Heart right ventricle (tissue), 16 donors: ENCODE data around the gene TMEM130. TPM values are rescaled to one million over a fixed set of nuclear protein-coding genes. Genes with fewer than 3 reads are reported as not detected.
A peak's percentile ranks its signal among the peaks of the same experiment; 100 is the strongest.
"Not testable (repeated sequence)": the region's sequence is repeated elsewhere in the genome, so short reads cannot be mapped to it uniquely, and the experiment has no call there.

ENCODE experiments used
- ATAC-seq, 8 donors: fragments of 200-7000 bp; cut with Tn5 transposase; one replicate each; pipeline ENCODE4 v1.9.1; 2020; ENCODE audit warnings: mild to moderate bottlenecking in 8 of 8, moderate library complexity in 8 of 8, moderate number of reproducible peaks in 1 of 8
- DNase-seq, 2 donors: peaks; one replicate each; pipeline ENCODE4 v3.0.0-alpha.2; 2020
- H3K27ac ChIP-seq, 10 donors: fragments of 200-600 bp; sonication (generic) in 2 of 10; one replicate each; pipeline versions ENCODE4 v1.5.0 to v1.8.0; 2020 to 2022; ENCODE audit warnings: mild to moderate bottlenecking in 3 of 10
- H3K27me3 ChIP-seq, 7 donors: fragments of 200-600 bp; one replicate each; pipeline ENCODE4 v1.8.0; 2021 to 2022; ENCODE audit warnings: mild to moderate bottlenecking in 2 of 7
- H3K36me3 ChIP-seq, 9 donors: fragments of 200-600 bp; sonication (generic) in 1 of 9; one replicate each; pipeline versions ENCODE4 v1.5.0 to v1.8.0; 2020 to 2022; ENCODE audit warnings: mild to moderate bottlenecking in 2 of 9
- H3K4me1 ChIP-seq, 9 donors: fragments of 200-600 bp; sonication (generic) in 1 of 9; one replicate each; pipeline versions ENCODE4 v1.5.0 to v1.8.0; 2020 to 2022; ENCODE audit warnings: mild to moderate bottlenecking in 4 of 9
- H3K4me3 ChIP-seq, 10 donors: fragments of 200-600 bp; sonication (generic) in 2 of 10; one replicate each; pipeline versions ENCODE4 v1.5.0 to v1.8.0; 2020 to 2022; ENCODE audit warnings: mild to moderate bottlenecking in 7 of 10, moderate library complexity in 2 of 10
- H3K9me3 ChIP-seq, 11 donors: fragments of 200-600 bp in 10 of 11; sonication (generic) in 2 of 11; one replicate each; pipeline versions ENCODE4 v1.5.0 to v1.8.0; 2013 to 2022; ENCODE audit warnings: mild to moderate bottlenecking in 2 of 11, control low read depth in 1 of 11, moderate library complexity in 1 of 11
- WGBS, 2 donors: extraction: QIAGEN DNeasy Blood & Tissue Kit; methylation state at CpG; one replicate each; pipeline ENCODE4 v1.1.7; 2013; ENCODE audit warnings: inconsistent platforms in 1 of 2; 5-methylcytosine and 5-hydroxymethylcytosine counted together
- intact Hi-C, 10 donors: fragments of 100-400 bp; cut with DNase I; formaldehyde crosslinking; loops; one replicate each; pipeline versions ENCODE4 v1.11.1 to v1.14.2; 2022
- polyA plus RNA-seq, 2 donors: library from polyadenylated mRNA; stranded (reverse); fragments of 200-250 nt; gene quantifications; one replicate each; pipeline ENCODE4 v1.2.3, GENCODE V29; 2013
- total RNA-seq, 10 donors: library from RNA; stranded (reverse); fragmentation: NEBNext Ultra II Directional in 3 of 10; extraction: Animal tissue kit (Norgen Biotek cat#: 25700) in 3 of 10; gene quantifications; one replicate each; pipeline versions ENCODE4 v1.2.1 to v1.2.4, GENCODE V29; 2021 to 2023
- TF ChIP-seq, protein P1 (sequence below), 9 donors: fragments of 200-600 bp; sonication (generic) in 2 of 9; IDR thresholded peaks; one replicate each; pipeline versions ENCODE4 v1.5.0 to v1.8.0; 2021 to 2022; ENCODE audit warnings: antibody characterized with exemption in 9 of 9, mild to moderate bottlenecking in 5 of 9, moderate library complexity in 1 of 9
- donor health status: Arrhythmogenic right ventricular cardiomyopathy.
- donor health status: ischemic (EF 13 %, LVEDD 7.1; RV severe dilation, severe dysfunction).
- donor health status: healthy with polysubstance abuse.
- donor health status: DM: no; HTN: yes; CAD: no.
- donor health status: DM: no; HTN: no; CAD: no.
- donor health status: ischemic (EF 25% LVEDD 6.9; RV normal size, moderate dysfunction).
- donor health status: ischemic (EF 25% LVEDD 5.7; RV mildly dilated, moderate dysfunction).
- donor health status: healthy.
- donor health status: DM: yes; HTN: yes; CAD: no.
- donor health status: Ischemic cardiomyopathy.
- donor health status: ischemic (EF 35%, LVEDD 5.7; RV mildly dilated, moderate dysfunction).
- donor health status: nonischemic (EF 11% LVEDD 7.7; RV severe dilation, severe dysfunction).
- donor health status: DM: yes; HTN: yes; CAD: no.
- donor health status: PGD.
- donor health status: ischemic (EF 29% LVEDD 5.4; RV normal size, mild dysfunction).
- donor health status: nonischemic (EF 23%, LVEDD 6.1; RV moderate dilation, normal function).

Gene TMEM130
- total and polyA plus RNA-seq, 12 donors = 0.12 to 1.5 (median 0.25) TPM; not detected in 8

DNA sequence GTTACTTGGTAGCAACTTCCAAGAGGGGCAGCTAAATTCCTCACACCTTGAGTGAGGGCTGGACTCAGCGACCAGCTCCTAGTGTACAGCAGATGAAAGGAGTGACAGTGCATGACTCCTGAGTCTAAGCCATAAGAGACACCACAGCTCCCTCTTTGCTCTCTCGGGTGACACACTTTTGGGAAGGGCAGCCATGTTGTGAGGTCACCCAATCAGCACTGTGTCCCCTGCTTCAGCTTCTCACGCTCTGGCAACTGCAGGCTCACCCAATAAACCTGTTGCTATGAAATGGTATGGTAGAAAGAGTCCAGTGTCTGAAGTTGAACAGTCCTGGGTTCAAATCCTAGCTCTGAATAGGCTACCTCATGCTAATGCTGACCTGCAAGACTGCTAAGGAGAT lies 20.9 kb downstream of the TMEM130 start:
- no peak for ATAC-seq
- 90 to 94% methylated on average over 3 of the region's 3 CpGs for WGBS, 2 donors
- Histone ChIP-seq H3K4me1 (no peaks in the 10 kb centered on the region), H3K4me3 (no peak overlapping the region), H3K9me3 (peaks cover 0 to 22% (median 5%) of the 10 kb centered on the region in 11 donors), H3K36me3 (no peaks in the 10 kb centered on the region), H3K27me3 (peaks cover 0 to 15% (median 0%) of the 10 kb centered on the region in 7 donors), H3K27ac (no peak overlapping the region)
- intact Hi-C loops = loop anchor here in 2 of 10 donors (10.0 kb wide), 1 partner anchor 554 kb away; no protein-coding TSS in a partner anchor
- DNase-seq = no peak
- TF ChIP-seq, protein P1, sequence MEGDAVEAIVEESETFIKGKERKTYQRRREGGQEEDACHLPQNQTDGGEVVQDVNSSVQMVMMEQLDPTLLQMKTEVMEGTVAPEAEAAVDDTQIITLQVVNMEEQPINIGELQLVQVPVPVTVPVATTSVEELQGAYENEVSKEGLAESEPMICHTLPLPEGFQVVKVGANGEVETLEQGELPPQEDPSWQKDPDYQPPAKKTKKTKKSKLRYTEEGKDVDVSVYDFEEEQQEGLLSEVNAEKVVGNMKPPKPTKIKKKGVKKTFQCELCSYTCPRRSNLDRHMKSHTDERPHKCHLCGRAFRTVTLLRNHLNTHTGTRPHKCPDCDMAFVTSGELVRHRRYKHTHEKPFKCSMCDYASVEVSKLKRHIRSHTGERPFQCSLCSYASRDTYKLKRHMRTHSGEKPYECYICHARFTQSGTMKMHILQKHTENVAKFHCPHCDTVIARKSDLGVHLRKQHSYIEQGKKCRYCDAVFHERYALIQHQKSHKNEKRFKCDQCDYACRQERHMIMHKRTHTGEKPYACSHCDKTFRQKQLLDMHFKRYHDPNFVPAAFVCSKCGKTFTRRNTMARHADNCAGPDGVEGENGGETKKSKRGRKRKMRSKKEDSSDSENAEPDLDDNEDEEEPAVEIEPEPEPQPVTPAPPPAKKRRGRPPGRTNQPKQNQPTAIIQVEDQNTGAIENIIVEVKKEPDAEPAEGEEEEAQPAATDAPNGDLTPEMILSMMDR (IDR thresholded peaks at IDR 0.05) = no peak

DNA sequence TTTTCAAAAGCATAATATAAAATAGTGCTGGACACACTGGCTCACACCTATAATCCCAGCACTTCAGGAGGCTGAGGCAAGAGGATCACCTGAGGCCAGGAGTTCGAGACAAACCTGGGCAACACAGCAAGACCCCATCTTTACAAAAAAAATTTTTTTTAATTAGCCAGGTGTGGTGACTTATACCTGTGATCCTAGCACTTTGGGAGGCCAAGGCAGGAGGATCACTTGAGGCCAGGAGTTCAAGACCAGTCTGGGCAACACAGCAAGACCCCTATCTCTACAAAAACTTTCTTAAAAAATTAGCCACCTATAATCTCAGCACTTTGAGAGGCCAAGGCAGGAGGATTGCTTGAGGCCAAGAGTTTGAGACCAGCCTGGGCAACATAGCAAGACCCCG lies 27.3 kb downstream of the TMEM130 start:
- not testable (repeated sequence) for H3K4me3 ChIP-seq, H3K27ac ChIP-seq, H3K36me3 ChIP-seq, H3K4me1 ChIP-seq, DNase-seq, ATAC-seq, H3K9me3 ChIP-seq
- H3K27me3 ChIP-seq = peaks cover 0 to 11% (median 2%) of the 10 kb centered on the region in 7 donors
- WGBS, 2 donors = 77 to 84% methylated on average over 2 of the region's 2 CpGs
- intact Hi-C loops = loop anchor here in 5 of 10 donors (5.0 to 10.0 kb wide), 4 partner anchors 85 to 548 kb away; no protein-coding TSS in a partner anchor

DNA sequence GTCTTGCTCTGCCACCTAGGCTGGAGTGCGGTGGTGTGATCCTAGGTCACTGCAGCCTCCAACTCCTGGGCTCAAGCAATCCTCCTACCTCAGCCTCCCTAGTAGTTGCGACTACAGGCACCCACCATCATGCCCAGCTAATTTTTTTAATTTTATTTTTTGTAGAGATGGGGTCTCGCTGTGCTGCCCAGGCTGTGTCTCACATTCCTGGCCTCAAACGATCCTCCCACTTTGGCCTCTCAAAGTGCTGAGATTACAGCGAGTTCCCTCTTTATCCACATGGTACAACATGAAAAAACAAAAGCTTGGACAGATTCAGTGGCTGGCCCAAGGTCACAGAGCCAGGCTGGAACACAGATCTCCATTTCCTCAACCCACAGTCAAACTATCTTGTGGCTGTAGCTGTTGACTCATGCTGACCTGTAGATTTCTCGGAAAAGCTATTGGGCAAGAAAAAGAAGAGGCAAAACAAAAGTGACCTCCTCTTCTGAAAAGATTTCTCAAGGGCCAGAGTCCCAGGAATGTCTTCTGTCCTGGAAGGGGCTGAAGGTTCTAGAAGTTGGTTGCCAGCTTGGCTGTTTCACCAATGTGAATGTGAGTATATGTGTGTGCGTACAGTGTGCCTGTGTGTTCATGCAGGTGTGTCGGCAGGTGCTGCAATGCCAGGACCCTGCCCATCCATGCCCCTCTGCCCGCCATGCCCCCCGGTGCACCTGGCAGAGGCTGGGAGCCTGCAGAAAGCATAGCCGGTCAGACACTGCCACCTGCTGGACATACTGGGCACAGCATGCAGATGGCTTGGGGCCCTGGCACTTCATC lies 28.4 kb downstream of the TMEM130 start:
- TF ChIP-seq, protein P1 (IDR thresholded peaks at IDR 0.05) = peak; percentile 93 to 99 (median 97)
- ATAC-seq (peak; percentile 32 to 78 (median 69)), DNase-seq (peak; percentile 38 to 68)
- Histone ChIP-seq H3K27ac (no peak overlapping the region), H3K27me3 (peaks cover 0 to 11% (median 2%) of the 10 kb centered on the region in 7 donors), H3K36me3 (no peaks in the 10 kb centered on the region), H3K4me3 (no peak overlapping the region), H3K4me1 (peaks cover 0 to 6% (median 0%) of the 10 kb centered on the region in 9 donors), H3K9me3 (no peaks in the 10 kb centered on the region)
- WGBS, 2 donors = 39 to 41% methylated on average over 11 of the region's 11 CpGs
- intact Hi-C loops = loop anchor here (1.0 to 10.0 kb wide), 9 partner anchors 84 to 547 kb away; no protein-coding TSS in a partner anchor

DNA sequence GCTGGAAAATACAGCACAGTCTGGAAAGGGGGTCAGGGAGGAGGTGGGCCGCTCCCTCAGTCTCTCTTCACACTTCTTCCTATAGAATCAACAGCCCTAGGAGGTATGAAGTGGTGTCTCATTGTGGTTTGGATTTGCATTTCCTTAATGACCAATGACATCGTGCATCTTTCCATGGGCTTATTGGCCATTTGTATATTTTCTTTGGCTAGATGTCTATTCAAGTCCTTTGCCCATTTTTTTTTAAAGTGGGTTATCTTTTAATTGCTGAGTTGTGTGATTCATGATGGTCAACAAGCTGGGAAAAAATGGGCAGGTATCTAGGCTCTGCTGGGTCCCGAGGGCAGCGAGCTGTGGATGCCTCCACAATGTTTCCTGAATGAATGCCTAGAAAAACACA lies 29.1 kb downstream of the TMEM130 start:
- intact Hi-C loops = loop anchor here (1.0 to 10.0 kb wide), 9 partner anchors 83 to 546 kb away; no protein-coding TSS in a partner anchor
- Histone ChIP-seq H3K27me3 (peaks cover 0 to 14% (median 2%) of the 10 kb centered on the region in 7 donors), H3K4me1 (peaks cover 0 to 6% (median 0%) of the 10 kb centered on the region in 9 donors), H3K27ac (no peak overlapping the region), H3K4me3 (no peak overlapping the region), H3K9me3 (no peaks in the 10 kb centered on the region), H3K36me3 (no peaks in the 10 kb centered on the region)
- no peak for DNase-seq
- TF ChIP-seq, protein P1 (IDR thresholded peaks at IDR 0.05) = no peak
- ATAC-seq = no peak
- WGBS, 2 donors = 51 to 69% methylated on average over 4 of the region's 4 CpGs
